Erythroblast (primary cell): ENCODE measurements around the gene SUSD3.

Experiments
- GATA1 ChIP-seq: IDR thresholded peaks from 2 replicates; pipeline ENCODE4 v1.6.1; 2011; ENCODE audit warnings: low read depth, mild to moderate bottlenecking, control low read depth, low read length, moderate library complexity
- POLR2A ChIP-seq: IDR thresholded peaks from 2 replicates; pipeline ENCODE4 v1.6.1; 2011; ENCODE audit warnings: mild to moderate bottlenecking, low read length

GRCh38 chr9:93110311-93110855 is 51.9 kb downstream of the SUSD3 start:
- no peak for TF ChIP-seq POLR2A
- no peak for TF ChIP-seq GATA1
